Tibial nerve (tissue), 4 donors: Measurements from ENCODE around the gene LCLAT1. TPM values are rescaled to one million over a fixed set of nuclear protein-coding genes. Genes with fewer than 3 reads are reported as not detected.
"Not testable (repeated sequence)": the region's sequence is repeated elsewhere in the genome, so short reads cannot be mapped to it uniquely, and the experiment has no call there.

Experiments
- DNase-seq, 2 donors: peaks; one replicate each; pipeline ENCODE4 v3.0.0-alpha.2; 2019; ENCODE audit warnings: low spot score in 2 of 2
- H3K27ac ChIP-seq, 4 donors: fragments of 200-600 bp; sonication (generic) in 3 of 4; one replicate each; pipeline ENCODE4 v1.5.1; 2017 to 2019; ENCODE audit warnings: mild to moderate bottlenecking in 1 of 4
- H3K27me3 ChIP-seq, 2 donors: fragments of 200-600 bp; sonication (generic) in 1 of 2; one replicate each; pipeline versions ENCODE4 v1.5.1 to v1.6.0; 2017 to 2019
- H3K36me3 ChIP-seq, 3 donors: fragments of 200-600 bp; sonication (generic); one replicate each; pipeline ENCODE4 v1.5.1; 2018 to 2019
- H3K4me1 ChIP-seq, 4 donors: fragments of 200-600 bp; sonication (generic) in 3 of 4; one replicate each; pipeline ENCODE4 v1.5.1; 2017 to 2019
- H3K4me3 ChIP-seq, 4 donors: fragments of 200-600 bp; sonication (generic) in 3 of 4; one replicate each; pipeline ENCODE4 v1.5.1; 2017 to 2019; ENCODE audit warnings: mild to moderate bottlenecking in 1 of 4, moderate library complexity in 1 of 4
- H3K9me3 ChIP-seq, 4 donors: fragments of 200-600 bp; sonication (generic) in 3 of 4; one replicate each; pipeline ENCODE4 v1.5.1; 2017 to 2019
- CTCF ChIP-seq, 5 experiments: fragments of 200-600 bp in 3 of 5; fragments of 450-650 bp in 2 of 5; sonication (generic) in 3 of 5; IDR thresholded peaks; one replicate each; pipeline ENCODE4 v1.5.1; 2016 to 2019; ENCODE audit warnings: antibody characterized with exemption in 5 of 5, mild to moderate bottlenecking in 3 of 5, moderate library complexity in 2 of 5
- EP300 ChIP-seq, 2 donors: sonication (generic); formaldehyde crosslinking; IDR thresholded peaks; one replicate each; pipeline ENCODE4 v1.6.1; 2017; ENCODE audit warnings: antibody characterized with exemption in 2 of 2, mild to moderate bottlenecking in 1 of 2
- POLR2A ChIP-seq, 2 donors: fragments of 450-650 bp; IDR thresholded peaks; one replicate each; pipeline ENCODE4 v1.6.1; 2017; ENCODE audit warnings: antibody characterized with exemption in 2 of 2, mild to moderate bottlenecking in 2 of 2, moderate library complexity in 2 of 2
- WGBS, 2 donors: methylation state at CpG; one replicate each; pipeline ENCODE4 v1.1.5; 2018; 5-methylcytosine and 5-hydroxymethylcytosine counted together
- total RNA-seq, 4 donors: library from RNA; depleted of rRNA; stranded (reverse); fragments of >200 nt; gene quantifications; one replicate each; pipeline ENCODE4 v1.1.0, GENCODE V29; 2016

LCLAT1 gene
- total RNA-seq, 4 donors from 2014 or later: 8.4 to 15.9 (median 11.8) TPM

DNA sequence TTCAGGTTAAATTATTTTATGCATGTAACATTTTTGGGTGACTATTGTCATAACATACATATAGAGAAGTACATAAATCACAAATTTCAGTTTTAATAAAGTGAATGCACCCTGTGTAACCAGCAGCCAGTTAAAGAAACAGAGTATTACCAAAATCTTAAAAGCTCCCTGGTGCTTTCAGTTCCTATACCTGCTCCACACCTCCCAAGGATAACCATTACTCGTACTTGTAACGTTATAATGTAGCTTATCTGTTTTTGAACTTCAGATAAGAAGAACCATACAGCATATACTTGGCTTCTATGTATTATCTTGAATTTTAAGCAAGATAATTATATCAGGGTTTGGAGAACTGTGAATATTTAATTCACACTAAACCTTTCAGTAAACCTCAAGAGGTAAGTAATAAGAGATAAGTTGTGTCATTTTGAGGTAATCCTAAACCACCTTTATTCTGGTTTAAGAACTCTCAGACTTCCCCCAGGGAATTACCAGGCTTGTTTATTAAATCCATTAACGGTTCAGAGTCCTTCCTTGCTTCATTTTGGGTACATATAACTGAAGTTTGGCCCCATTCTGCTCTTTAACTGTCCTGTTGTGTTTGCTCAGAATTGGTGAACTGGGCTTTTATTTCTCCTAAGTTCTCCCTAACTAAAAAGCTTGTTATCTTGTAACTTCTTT is 58.6 kb downstream of the LCLAT1 start:
- Histone ChIP-seq H3K36me3 (peaks cover 0 to 5% (median 0%) of the 10 kb centered on the region in 3 donors), H3K9me3 (peaks cover 0 to 23% (median 1%) of the 10 kb centered on the region in 4 donors), H3K27ac (no peak overlapping the region), H3K4me3 (no peak overlapping the region), H3K27me3 (no peaks in the 10 kb centered on the region), H3K4me1 (peaks cover 0 to 3% (median 0%) of the 10 kb centered on the region in 4 donors)
- no peak for TF ChIP-seq CTCF (IDR thresholded peaks at IDR 0.05)
- TF ChIP-seq POLR2A (IDR thresholded peaks at IDR 0.05): no peak
- no peak for DNase-seq
- 81 to 83% methylated on average over 3 of the region's 3 CpGs for WGBS, 2 donors

DNA sequence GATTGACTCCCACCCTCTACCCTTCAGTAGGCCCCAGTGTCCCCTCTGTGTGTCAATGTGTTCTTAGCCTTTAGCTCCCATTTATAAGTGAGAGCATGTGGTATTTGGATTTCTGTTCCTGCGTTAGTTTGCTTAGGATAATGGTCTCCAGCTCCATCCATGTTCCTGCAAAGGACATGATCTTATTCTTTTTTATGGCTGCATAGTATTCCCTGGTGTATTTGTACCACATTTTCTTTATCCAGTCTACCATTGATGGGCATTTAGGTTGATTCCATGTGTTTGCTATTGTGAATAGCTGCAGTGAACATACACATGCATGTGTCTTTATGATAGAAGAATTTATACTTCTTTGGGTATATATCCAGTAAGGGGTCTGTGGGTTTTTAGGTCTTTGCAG is 60.4 kb downstream of the LCLAT1 start:
- peaks cover 0 to 18% (median 3%) of the 10 kb centered on the region in 4 donors for H3K4me1 ChIP-seq
- peaks cover 0 to 13% (median 0%) of the 10 kb centered on the region in 4 donors for H3K9me3 ChIP-seq
- not testable (repeated sequence) for H3K4me3 ChIP-seq, H3K36me3 ChIP-seq, H3K27ac ChIP-seq, H3K27me3 ChIP-seq, DNase-seq
- WGBS, 2 donors: 96 to 100% methylated on average over 1 of the region's 1 CpG

DNA sequence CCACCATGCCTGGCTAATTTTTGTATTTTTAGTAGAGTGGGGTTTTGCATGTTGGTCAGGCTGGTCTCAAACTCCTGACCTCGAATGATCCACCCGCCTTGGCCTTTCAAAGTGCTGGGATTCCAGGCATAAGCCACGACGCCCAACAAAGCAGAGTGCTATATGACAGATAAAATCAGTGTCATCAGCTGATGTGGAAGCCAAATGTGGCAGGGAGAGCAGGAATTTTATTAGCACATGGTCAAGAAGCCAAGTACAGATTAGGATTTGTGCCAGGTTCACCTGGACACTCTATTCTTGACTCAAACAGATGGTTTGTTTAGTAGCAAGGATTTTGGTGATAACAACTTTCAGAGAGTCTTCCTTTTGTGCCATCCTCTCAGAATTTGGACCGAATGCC is 62.7 kb downstream of the LCLAT1 start:
- H3K27ac ChIP-seq: no peak overlapping the region
- DNase-seq: no peak
- no peak overlapping the region for H3K4me3 ChIP-seq
- no peak for TF ChIP-seq CTCF (IDR thresholded peaks at IDR 0.05)
- no peak for TF ChIP-seq EP300 (IDR thresholded peaks at IDR 0.05)
- TF ChIP-seq POLR2A (IDR thresholded peaks at IDR 0.05): no peak
- 94 to 95% methylated on average over 5 of the region's 5 CpGs for WGBS, 2 donors
- H3K36me3 ChIP-seq: no peaks in the 10 kb centered on the region
- peaks cover 0 to 26% (median 3%) of the 10 kb centered on the region in 4 donors for H3K4me1 ChIP-seq
- no peaks in the 10 kb centered on the region for H3K27me3 ChIP-seq
- H3K9me3 ChIP-seq: peaks cover 0 to 13% (median 0%) of the 10 kb centered on the region in 4 donors

- Histone ChIP-seq H3K9me3 (peaks cover 0 to 13% (median 0%) of the 10 kb centered on the region in 4 donors), H3K36me3 (no peaks in the 10 kb centered on the region), H3K27me3 (no peaks in the 10 kb centered on the region), H3K4me1 (peaks cover 0 to 29% (median 3%) of the 10 kb centered on the region in 4 donors), H3K27ac (no peak overlapping the region), H3K4me3 (no peak overlapping the region)
- no peak for DNase-seq
- 65 to 79% methylated on average over 4 of the region's 4 CpGs for WGBS, 2 donors
- TF ChIP-seq POLR2A (IDR thresholded peaks at IDR 0.05): no peak
- no peak for TF ChIP-seq CTCF (IDR thresholded peaks at IDR 0.05)
- no peak for TF ChIP-seq EP300 (IDR thresholded peaks at IDR 0.05)
Observed at GRCh38 chr2:30510409-30510808, 63.4 kb downstream of the LCLAT1 start.

DNA sequence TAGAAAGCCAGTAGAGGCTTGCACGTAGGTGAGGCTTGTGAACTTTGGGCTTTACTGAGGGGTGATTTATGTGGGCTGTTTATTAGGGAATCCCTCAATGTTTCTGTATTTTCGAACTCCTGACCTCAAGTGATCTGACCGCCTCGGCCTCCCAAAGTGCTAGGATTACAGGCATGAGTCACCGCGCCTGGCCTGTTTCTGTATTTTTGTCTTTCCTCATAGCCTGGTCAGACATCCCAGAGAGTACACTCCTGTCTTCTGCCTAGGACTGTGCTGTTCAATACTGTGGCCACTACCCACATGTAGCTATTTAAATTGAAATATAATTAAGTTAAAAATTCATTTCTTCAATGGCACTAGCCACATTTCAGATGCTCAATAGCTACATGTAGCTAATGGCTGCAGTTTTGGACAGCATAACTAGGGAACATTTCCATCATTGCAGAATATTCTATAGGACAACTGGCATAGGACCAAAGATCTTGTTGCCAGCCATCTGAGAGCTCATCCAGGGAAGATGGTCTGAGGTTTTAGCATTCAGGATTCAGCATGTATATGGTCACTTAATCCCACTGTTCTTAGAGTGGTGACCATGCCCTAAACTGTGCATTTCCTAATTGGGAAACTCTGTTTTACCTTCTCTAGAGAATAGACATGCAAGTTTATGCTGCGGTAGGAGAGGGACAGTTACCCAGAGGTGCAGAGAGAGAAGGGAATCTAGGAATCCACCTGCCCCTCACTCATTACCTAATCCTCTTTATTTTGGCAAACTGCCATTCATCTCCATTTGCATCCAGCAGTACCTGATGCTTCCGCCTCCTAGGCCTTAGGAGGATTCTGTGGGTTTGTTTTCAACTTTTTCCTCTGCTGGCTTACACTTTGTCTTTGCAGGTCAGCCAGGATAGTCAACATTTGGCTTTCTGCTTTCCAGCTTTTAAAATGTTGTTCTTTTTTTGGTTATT is 64.4 kb downstream of the LCLAT1 start:
- Histone ChIP-seq H3K4me3 (no peak overlapping the region), H3K27me3 (no peaks in the 10 kb centered on the region), H3K9me3 (peaks cover 0 to 13% (median 0%) of the 10 kb centered on the region in 4 donors), H3K27ac (peak overlapping the region in 1 of 4 donors; percentile 2), H3K36me3 (no peaks in the 10 kb centered on the region), H3K4me1 (peaks cover 0 to 29% (median 3%) of the 10 kb centered on the region in 4 donors)
- peak in 1 of 2 donors; percentile 44 for DNase-seq
- WGBS, 2 donors: 41 to 46% methylated on average over 8 of the region's 8 CpGs
- TF ChIP-seq CTCF (IDR thresholded peaks at IDR 0.05) (no peak), POLR2A (IDR thresholded peaks at IDR 0.05) (no peak), EP300 (IDR thresholded peaks at IDR 0.05) (peak in 1 of 2 donors; percentile 14)
